Endothelial cell of umbilical vein (primary cell): ENCODE measurements around the gene OSBPL5.

Experiments used
- CTCF ChIP-seq, 2 donors: IDR thresholded peaks; 1 replicate in 1 of 2; 2 replicates in 1 of 2; pipeline ENCODE4 v1.5.1; 2011; ENCODE audit warnings: low read length in 2 of 2, mild to moderate bottlenecking in 2 of 2, moderate library complexity in 2 of 2, control low read depth in 1 of 2, inconsistent platforms in 1 of 2, low read depth in 1 of 2; ENCODE audit not compliant: insufficient read depth in 1 of 2; ENCODE audit errors: extremely low read depth in 1 of 2
- EZH2 ChIP-seq: IDR thresholded peaks from 2 replicates; pipeline ENCODE4 v1.6.1; 2012; ENCODE audit warnings: borderline replicate concordance, low read depth, mild to moderate bottlenecking, moderate library complexity, low read length, inconsistent platforms; ENCODE audit not compliant: severe bottlenecking
- FOS ChIP-seq: IDR thresholded peaks from 2 replicates; pipeline ENCODE4 v1.6.1; 2011; ENCODE audit warnings: mild to moderate bottlenecking, low read length, moderate library complexity, borderline replicate concordance; ENCODE audit not compliant: insufficient read depth
- JUN ChIP-seq: IDR thresholded peaks from 2 replicates; pipeline ENCODE4 v1.6.1; 2011; ENCODE audit warnings: borderline replicate concordance, low read depth; ENCODE audit not compliant: insufficient read length, insufficient read depth
- MAX ChIP-seq: IDR thresholded peaks from 2 replicates; pipeline ENCODE4 v1.6.1; 2011; ENCODE audit not compliant: insufficient read depth, insufficient read length
- MYC ChIP-seq: IDR thresholded peaks from one replicate; pipeline ENCODE4 v1.6.1; 2011; ENCODE audit warnings: mild to moderate bottlenecking, low read depth, low read length
- POLR2A ChIP-seq: IDR thresholded peaks from 2 replicates; pipeline ENCODE4 v1.6.1; 2012; ENCODE audit warnings: low read depth, mild to moderate bottlenecking, control low read depth, low read length
- POLR2AphosphoS5 ChIP-seq: IDR thresholded peaks from 2 replicates; pipeline ENCODE4 v1.6.1; 2012; ENCODE audit warnings: low read depth, mild to moderate bottlenecking, control low read depth, low read length, moderate library complexity; ENCODE audit not compliant: insufficient read depth

GRCh38 chr11:3182462-3182852 lies 17.3 kb upstream of the OSBPL5 start:
- TF ChIP-seq EZH2: no peak
- TF ChIP-seq CTCF (IDR thresholded peaks at IDR 0.05; ENCODE audit: extremely low read depth in 1 of 2, insufficient read depth in 1 of 2, low read depth in 1 of 2, low read length in 2 of 2): no peak
- no peak for TF ChIP-seq POLR2AphosphoS5
- TF ChIP-seq POLR2A: no peak
- no peak for TF ChIP-seq JUN
- no peak for TF ChIP-seq MAX
- TF ChIP-seq FOS: no peak
- no peak for TF ChIP-seq MYC
